OCI-LY7 (cell line): ENCODE data around the gene ZFHX3. TPM values are rescaled to one million over a fixed set of nuclear protein-coding genes. Genes with fewer than 3 reads are reported as not detected.

Source experiments
- BruUV-seq: library from RNA; stranded (reverse); fragments of 400-500 nt; replicated peaks from 2 replicates; lab custom pipeline; 2021; lab: Mats Ljungman, UMichigan
- CTCF ChIA-PET: fragments of 300-600 bp; sonication (Branson Sonifier 250); formaldehyde crosslinking; loops from one replicate; lab custom pipeline; 2022; ENCODE audit warnings: antibody characterized with exemption; ENCODE audit not compliant: unreplicated experiment; lab: Charles Lee
- POLR2A ChIA-PET: fragments of 300-600 bp; sonication (Branson Sonifier 250); formaldehyde crosslinking; loops from one replicate; lab custom pipeline; 2022; ENCODE audit warnings: antibody characterized with exemption; lab: Charles Lee
- DNase-seq: peaks from one replicate; pipeline ENCODE4 v3.0.0-alpha.2; 2015; ENCODE audit warnings: low spot score
- H2AFZ ChIP-seq: fragments of 200-600 bp; sonication (generic), shearing (Covaris generic); 2 replicates; pipeline ENCODE4 v1.6.1; 2014; ENCODE audit warnings: mild to moderate bottlenecking, antibody characterized with exemption, low read length, moderate library complexity
- H3K27ac ChIP-seq: fragments of 200-600 bp; sonication (generic); 2 replicates; pipeline ENCODE4 v1.5.1; 2014; ENCODE audit warnings: mixed run types, low read depth, mild to moderate bottlenecking, moderate library complexity, low read length, inconsistent platforms; ENCODE audit not compliant: poor library complexity, severe bottlenecking
- H3K36me3 ChIP-seq: fragments of 200-600 bp; sonication (generic); 2 replicates; pipeline ENCODE4 v1.6.1; 2014; ENCODE audit warnings: mild to moderate bottlenecking, antibody characterized with exemption, low read length, moderate library complexity, mixed read lengths; ENCODE audit not compliant: insufficient read depth
- H3K4me1 ChIP-seq: fragments of 200-600 bp; sonication (generic); 2 replicates; pipeline ENCODE4 v1.5.1; 2014; ENCODE audit warnings: mild to moderate bottlenecking, low read length; ENCODE audit not compliant: insufficient read depth, poor library complexity, severe bottlenecking
- H3K4me2 ChIP-seq: fragments of 200-600 bp; sonication (generic); 2 replicates; pipeline ENCODE4 v1.6.1; 2014; ENCODE audit warnings: mild to moderate bottlenecking, low read length
- H3K4me3 ChIP-seq: fragments of 200-600 bp; sonication (generic); 2 replicates; pipeline ENCODE4 v1.5.1; 2014; ENCODE audit warnings: mild to moderate bottlenecking, low read depth, low read length; ENCODE audit not compliant: poor library complexity, severe bottlenecking
- H3K79me2 ChIP-seq: fragments of 200-600 bp; sonication (generic); 2 replicates; pipeline ENCODE4 v1.6.1; 2016; ENCODE audit warnings: low read depth, mild to moderate bottlenecking, low read length, moderate library complexity, mixed read lengths; ENCODE audit not compliant: insufficient read depth
- H3K9me2 ChIP-seq: fragments of 200-600 bp; sonication (generic); 2 replicates; pipeline ENCODE4 v1.6.1; 2016; ENCODE audit warnings: mild to moderate bottlenecking, low read length, mixed read lengths; ENCODE audit not compliant: insufficient read depth
- H3K9me3 ChIP-seq: fragments of 200-600 bp; sonication (generic); 2 replicates; pipeline ENCODE4 v1.6.1; 2014; ENCODE audit warnings: mild to moderate bottlenecking, mixed run types, low read length, mixed read lengths
- H4K20me1 ChIP-seq: fragments of 200-600 bp; sonication (generic); 2 replicates; pipeline ENCODE4 v1.6.1; 2014; ENCODE audit warnings: mild to moderate bottlenecking, antibody characterized with exemption, low read length, moderate library complexity, mixed read lengths; ENCODE audit not compliant: insufficient read depth
- EZH2phosphoT487 ChIP-seq: fragments of 200-600 bp; sonication (generic); IDR thresholded peaks from 2 replicates; pipeline ENCODE4 v1.6.1; 2018; ENCODE audit warnings: low read depth, borderline replicate concordance, mild to moderate bottlenecking, mixed run types, antibody characterized with exemption, low read length, moderate library complexity, mixed read lengths
- intact Hi-C: fragments of 100-400 bp; cut with micrococcal nuclease; formaldehyde crosslinking; loops from one replicate; pipeline ENCODE4 v1.10.0; 2022; ENCODE audit not compliant: unreplicated experiment
- total RNA-seq, 2 experiments: library from RNA; depleted of rRNA in 1 of 2; stranded (reverse); fragments of >200 nt in 1 of 2; shearing (Covaris generic) in 1 of 2; gene quantifications; 2 replicates each; pipeline ENCODE4 v1.2.3, GENCODE V29; 2014 to 2022
- TF ChIP-seq, protein P1 (sequence below): fragments of 200-600 bp; sonication (generic); conservative IDR thresholded peaks from 2 replicates; pipeline ENCODE4 v1.5.1; 2014; ENCODE audit warnings: mild to moderate bottlenecking, antibody characterized with exemption, low read length, moderate library complexity, mixed read lengths

ZFHX3 gene
- total RNA-seq, 2 experiments from 2014 or later, result 1.3 to 6.2 TPM

DNA sequence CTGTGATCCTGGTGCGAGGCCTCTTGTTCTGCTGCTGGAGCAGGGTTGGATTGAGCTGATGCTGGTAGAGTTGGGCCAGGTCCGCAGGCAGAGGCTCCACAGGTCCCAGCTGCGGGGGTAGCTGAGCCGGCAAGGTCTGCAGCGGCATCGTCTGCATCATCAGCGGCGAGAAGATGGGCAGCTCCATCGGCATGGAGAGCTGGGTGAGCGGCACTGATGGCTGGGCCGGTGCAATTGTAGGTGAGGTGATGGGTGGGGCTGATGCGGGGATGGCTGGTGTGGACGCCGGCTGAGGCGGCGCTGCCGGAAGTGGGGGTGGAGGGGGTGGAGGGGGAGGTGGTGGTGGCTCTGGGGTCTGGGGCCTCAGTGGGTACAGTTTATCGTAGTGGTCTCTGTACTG lies 251.7 kb downstream of the ZFHX3 start:
- ChIA-PET CTCF (no interaction called here), POLR2A (interaction anchor here (0.6 to 2.5 kb wide), 2 partner anchors 10 to 339 kb away, joined by 3 to 12 read pairs; no protein-coding TSS in a partner anchor)
- Histone ChIP-seq H3K9me2 (no peaks in the 10 kb centered on the region), H3K36me3 (0 out of 2 replicates have a peak, but pooled peaks cover 3% of the 10 kb centered on the region), H3K27ac (no peak overlapping the region), H3K4me1 (no peaks in the 10 kb centered on the region), H3K4me3 (no peak overlapping the region), H4K20me1 (no peaks in the 10 kb centered on the region), H3K4me2 (no peak overlapping the region), H2AFZ (no peak overlapping the region), H3K9me3 (no peaks in the 10 kb centered on the region), H3K79me2 (no peaks in the 10 kb centered on the region)
- intact Hi-C loops, result no loop called here
- no TSS peak for BruUV-seq
- no peak for DNase-seq
- TF ChIP-seq, protein P1, sequence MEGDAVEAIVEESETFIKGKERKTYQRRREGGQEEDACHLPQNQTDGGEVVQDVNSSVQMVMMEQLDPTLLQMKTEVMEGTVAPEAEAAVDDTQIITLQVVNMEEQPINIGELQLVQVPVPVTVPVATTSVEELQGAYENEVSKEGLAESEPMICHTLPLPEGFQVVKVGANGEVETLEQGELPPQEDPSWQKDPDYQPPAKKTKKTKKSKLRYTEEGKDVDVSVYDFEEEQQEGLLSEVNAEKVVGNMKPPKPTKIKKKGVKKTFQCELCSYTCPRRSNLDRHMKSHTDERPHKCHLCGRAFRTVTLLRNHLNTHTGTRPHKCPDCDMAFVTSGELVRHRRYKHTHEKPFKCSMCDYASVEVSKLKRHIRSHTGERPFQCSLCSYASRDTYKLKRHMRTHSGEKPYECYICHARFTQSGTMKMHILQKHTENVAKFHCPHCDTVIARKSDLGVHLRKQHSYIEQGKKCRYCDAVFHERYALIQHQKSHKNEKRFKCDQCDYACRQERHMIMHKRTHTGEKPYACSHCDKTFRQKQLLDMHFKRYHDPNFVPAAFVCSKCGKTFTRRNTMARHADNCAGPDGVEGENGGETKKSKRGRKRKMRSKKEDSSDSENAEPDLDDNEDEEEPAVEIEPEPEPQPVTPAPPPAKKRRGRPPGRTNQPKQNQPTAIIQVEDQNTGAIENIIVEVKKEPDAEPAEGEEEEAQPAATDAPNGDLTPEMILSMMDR, result no peak
- TF ChIP-seq EZH2phosphoT487, result no peak

DNA sequence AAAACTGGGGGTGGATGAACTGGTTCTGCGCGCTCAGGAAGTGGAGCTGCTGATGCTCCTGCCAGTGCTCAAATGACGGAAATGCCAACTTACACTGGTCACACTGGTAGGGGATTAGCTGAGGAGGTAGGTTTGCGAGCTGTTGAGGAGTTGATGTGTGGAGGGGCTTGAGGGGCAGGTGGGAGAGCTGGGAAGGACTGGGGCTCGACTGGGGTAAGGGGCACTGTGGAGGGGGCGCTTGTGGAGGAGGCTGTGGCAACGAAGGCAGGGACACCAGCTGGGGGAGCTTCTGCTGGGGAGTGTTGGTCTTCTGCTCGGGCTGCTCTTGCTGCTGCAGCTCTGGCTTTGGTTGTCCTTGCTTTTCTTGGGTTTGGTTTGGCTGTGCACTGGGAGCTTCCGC lies 252.9 kb downstream of the ZFHX3 start:
- BruUV-seq, result no TSS peak
- Histone ChIP-seq H3K4me2 (no peak overlapping the region), H3K4me3 (no peak overlapping the region), H3K9me2 (no peaks in the 10 kb centered on the region), H3K79me2 (no peaks in the 10 kb centered on the region), H3K27ac (no peak overlapping the region), H3K9me3 (no peaks in the 10 kb centered on the region), H4K20me1 (no peaks in the 10 kb centered on the region), H3K4me1 (no peaks in the 10 kb centered on the region), H2AFZ (no peak overlapping the region), H3K36me3 (0 out of 2 replicates have a peak, but pooled peaks cover 3% of the 10 kb centered on the region)
- no peak for DNase-seq
- CTCF ChIA-PET, result interaction anchor here (1.7 kb wide), 1 partner anchor 24 kb away, joined by 3 read pairs; no protein-coding TSS in a partner anchor
- TF ChIP-seq, protein P1, result no peak
- no peak for TF ChIP-seq EZH2phosphoT487
- intact Hi-C loops, result no loop called here
- POLR2A ChIA-PET, result interaction anchor here (2.5 kb wide), 1 partner anchor 9 kb away, joined by 12 read pairs; no protein-coding TSS in a partner anchor

DNA sequence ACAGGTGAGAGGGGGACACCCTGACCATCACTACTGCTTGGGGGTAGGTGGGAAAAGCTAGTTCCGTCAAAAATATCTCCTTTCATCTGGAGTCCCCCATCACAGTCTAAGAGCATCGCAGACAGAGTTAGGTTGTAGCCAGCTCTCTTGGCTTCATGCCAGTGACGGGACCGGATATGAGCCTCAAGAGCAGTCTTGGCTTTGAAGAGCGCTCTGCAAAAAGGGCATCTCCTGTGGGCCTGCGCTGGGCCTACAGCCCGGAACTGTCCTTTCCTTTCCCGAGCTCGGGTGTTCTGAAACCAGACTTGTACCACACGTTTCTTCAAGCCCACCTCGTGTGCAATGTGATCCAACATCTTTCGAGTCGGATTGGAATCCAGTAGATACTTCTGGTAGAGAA lies 253.6 kb downstream of the ZFHX3 start:
- Histone ChIP-seq H3K36me3 (0 out of 2 replicates have a peak, but pooled peaks cover 3% of the 10 kb centered on the region), H3K79me2 (no peaks in the 10 kb centered on the region), H3K4me2 (no peak overlapping the region), H3K4me3 (no peak overlapping the region), H2AFZ (no peak overlapping the region), H3K27ac (no peak overlapping the region), H3K9me3 (no peaks in the 10 kb centered on the region), H3K9me2 (no peaks in the 10 kb centered on the region), H3K4me1 (no peaks in the 10 kb centered on the region), H4K20me1 (no peaks in the 10 kb centered on the region)
- DNase-seq, result no peak
- CTCF ChIA-PET, result interaction anchor here (1.7 kb wide), 1 partner anchor 25 kb away, joined by 3 read pairs; no protein-coding TSS in a partner anchor
- POLR2A ChIA-PET, result interaction anchor here (2.5 kb wide), 1 partner anchor 8 kb away, joined by 12 read pairs; no protein-coding TSS in a partner anchor
- intact Hi-C loops, result no loop called here
- BruUV-seq, result no TSS peak
- TF ChIP-seq, protein P1, result no peak
- TF ChIP-seq EZH2phosphoT487, result no peak
